ENCODE results near the gene HIVEP1. TPM values are rescaled to one million over a fixed set of nuclear protein-coding genes. Genes with fewer than 3 reads are reported as not detected.

HIVEP1 gene
- total and polyA plus RNA-seq, 2 of the 13 experiments (the other 11 are each of a cell fraction or from before 2014, with no cell fraction given), result 7.4 to 9.9 TPM

DNA sequence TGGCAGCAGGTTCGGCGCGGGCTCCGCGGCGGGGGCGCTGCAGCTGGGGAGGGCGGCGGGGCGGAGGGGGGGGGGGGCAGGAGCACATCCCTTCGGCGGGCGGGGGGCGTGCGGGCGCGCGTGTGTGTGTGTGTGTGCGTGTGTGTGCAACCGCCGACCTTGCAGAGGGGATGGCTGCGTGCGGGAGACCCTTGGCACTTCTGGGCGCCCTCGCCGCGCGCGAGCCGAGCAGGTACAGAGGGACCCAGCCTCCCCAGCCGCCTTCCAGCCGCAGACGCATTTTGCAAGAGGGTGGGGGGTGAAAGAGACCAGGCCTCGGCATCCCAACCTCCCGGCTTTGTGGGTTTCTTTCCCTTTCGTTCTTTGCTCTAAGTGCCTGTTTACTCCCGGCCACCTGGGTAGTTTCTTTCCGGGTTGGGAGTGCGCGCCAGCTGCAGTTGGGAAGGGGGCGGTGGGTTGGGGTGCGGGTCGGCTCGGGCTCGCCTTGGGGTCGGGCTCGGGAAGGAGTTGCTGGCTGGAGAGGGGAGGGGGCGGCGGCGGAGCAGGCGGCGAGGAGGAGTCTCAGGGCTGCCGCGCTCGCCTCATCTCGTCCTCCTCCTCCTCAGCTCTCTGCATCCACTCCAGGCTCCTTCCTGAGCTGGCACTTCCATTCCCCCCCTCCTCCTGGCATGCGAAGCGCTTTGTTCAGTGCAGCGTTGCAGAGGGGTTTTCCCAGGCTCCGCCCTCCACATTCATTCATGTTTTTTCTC lies 620 bp downstream of the HIVEP1 start (continued):
- TF ChIP-seq HCFC1 (IDR thresholded peaks at IDR 0.05; ENCODE audit: low read depth, low read length), result no peak
- no peak for TF ChIP-seq RNF2 (conservative IDR thresholded peaks at IDR 0.05; ENCODE audit: low read depth)
- TF ChIP-seq BRF2 (CRISPR knock-in tag; IDR thresholded peaks at IDR 0.05), result no peak
- TF ChIP-seq ELF1 (CRISPR knock-in tag; IDR thresholded peaks at IDR 0.05), result no peak
- no peak for TF ChIP-seq ZNF777 (CRISPR knock-in tag; IDR thresholded peaks at IDR 0.05)
- no peak for TF ChIP-seq FOSL1 (CRISPR knock-in tag; IDR thresholded peaks at IDR 0.05; ENCODE audit: borderline replicate concordance)
- TF ChIP-seq NCOR1 (IDR thresholded peaks at IDR 0.05; ENCODE audit: borderline replicate concordance, low read length), result no peak
- TF ChIP-seq WIZ (CRISPR knock-in tag; IDR thresholded peaks at IDR 0.05), result no peak
- no peak for TF ChIP-seq ZNF790 (CRISPR knock-in tag; IDR thresholded peaks at IDR 0.05; ENCODE audit: borderline replicate concordance)
- no peak for TF ChIP-seq FIP1L1 (IDR thresholded peaks at IDR 0.05; ENCODE audit: borderline replicate concordance, insufficient read depth, low read depth, low read length)
- TF ChIP-seq POGZ (CRISPR knock-in tag; IDR thresholded peaks at IDR 0.05), result 0 out of 2 replicates have a peak, but pooled peaks have one; percentile 20
- TF ChIP-seq ZNF75D (CRISPR knock-in tag; IDR thresholded peaks at IDR 0.05; ENCODE audit: borderline replicate concordance), result no peak
- TF ChIP-seq ZNF614 (CRISPR knock-in tag; IDR thresholded peaks at IDR 0.05; ENCODE audit: borderline replicate concordance), result 0 out of 2 replicates have a peak, but pooled peaks have one; percentile 32
- TF ChIP-seq CENPT (CRISPR knock-in tag; IDR thresholded peaks at IDR 0.05; ENCODE audit: low read depth), result no peak
- no peak for TF ChIP-seq CAMTA2 (CRISPR knock-in tag; IDR thresholded peaks at IDR 0.05; ENCODE audit: borderline replicate concordance)
- peak; percentile 57; the same call in 1 of the 2 replicates for TF ChIP-seq SRY (CRISPR knock-in tag; IDR thresholded peaks at IDR 0.05)
- 0 out of 2 replicates have a peak, but pooled peaks have one; percentile 8 for TF ChIP-seq GATAD1 (CRISPR knock-in tag; IDR thresholded peaks at IDR 0.05)
- no peak for TF ChIP-seq ZBTB21 (CRISPR knock-in tag; IDR thresholded peaks at IDR 0.05)
- no peak for TF ChIP-seq ZNF296 (CRISPR knock-in tag; conservative IDR thresholded peaks at IDR 0.05)
- TF ChIP-seq HDAC2 (CRISPR knock-in tag; IDR thresholded peaks at IDR 0.05), result no peak
- TF ChIP-seq TMF1 (CRISPR knock-in tag; IDR thresholded peaks at IDR 0.05; ENCODE audit: low read depth), result no peak
- TF ChIP-seq ZNF451 (CRISPR knock-in tag; IDR thresholded peaks at IDR 0.05), result 0 out of 2 replicates have a peak, but pooled peaks have one; percentile 52

All from HepG2 (cell line).